T-helper 17 cell (primary cell): ENCODE measurements around the gene PJA2. TPM values are rescaled to one million over a fixed set of nuclear protein-coding genes. Genes with fewer than 3 reads are reported as not detected.
"Not testable (repeated sequence)": the region's sequence is repeated elsewhere in the genome, so short reads cannot be mapped to it uniquely, and the experiment has no call there.

ENCODE experiments used
- ATAC-seq: fragments of 150-1000 bp; cut with Tn5 transposase; 2 replicates; pipeline ENCODE4 v1.10.0; 2021; ENCODE audit warnings: mild to moderate bottlenecking, moderate library complexity
- DNase-seq, 3 donors: peaks; one replicate each; pipeline versions ENCODE4 v3.0.0 to v3.0.0-alpha.2; 2020 to 2021
- H3K9me3 ChIP-seq: one replicate; pipeline ENCODE4 v1.7.0; 2013; ENCODE audit warnings: low read length, mild to moderate bottlenecking; ENCODE audit not compliant: control insufficient read depth, poor library complexity, severe bottlenecking
- H3K27ac Mint-ChIP-seq: one replicate; pipeline ENCODE4 v1.8.0; 2022; ENCODE audit warnings: mild to moderate bottlenecking, moderate library complexity, mixed read lengths
- H3K27me3 Mint-ChIP-seq: one replicate; pipeline ENCODE4 v1.8.0; 2022; ENCODE audit warnings: mixed read lengths
- H3K36me3 Mint-ChIP-seq: one replicate; pipeline ENCODE4 v1.8.0; 2022; ENCODE audit warnings: low read depth, mixed read lengths
- H3K4me1 Mint-ChIP-seq: one replicate; pipeline ENCODE4 v1.8.0; 2022; ENCODE audit warnings: mild to moderate bottlenecking, mixed read lengths
- H3K4me3 Mint-ChIP-seq: one replicate; pipeline ENCODE4 v1.8.0; 2022; ENCODE audit warnings: mild to moderate bottlenecking, moderate library complexity, mixed read lengths
- total RNA-seq, 4 donors: library from RNA in 2 of 4; stranded (reverse) in 2 of 4; gene quantifications; one replicate each; pipeline ENCODE4 v1.2.3 and lab custom pipeline; 2022 to 2026

The PJA2 gene
- total RNA-seq, 2 donors from 2014 or later: 63.9 to 68.0 TPM

- Mint-ChIP-seq H3K4me3 (no peak overlapping the region), H3K4me1 (no peaks in the 10 kb centered on the region), H3K27ac (no peak overlapping the region), H3K27me3 (no peaks in the 10 kb centered on the region), H3K36me3 (no peaks in the 10 kb centered on the region)
- DNase-seq (no peak), ATAC-seq (no peak)
- H3K9me3 ChIP-seq: no peaks in the 10 kb centered on the region
Measured at GRCh38 chr5:109416882-109417281, 7.1 kb upstream of the PJA2 start.

GRCh38 chr5:109413921-109414461 is 4.2 kb upstream of the PJA2 start:
- ATAC-seq, H3K27ac Mint-ChIP-seq, H3K4me3 Mint-ChIP-seq, DNase-seq, H3K36me3 Mint-ChIP-seq, H3K27me3 Mint-ChIP-seq, H3K9me3 ChIP-seq: not testable (repeated sequence)
- peaks cover 12% of the 10 kb centered on the region for H3K4me1 Mint-ChIP-seq

GRCh38 chr5:109413458-109413857 is 3.7 kb upstream of the PJA2 start:
- Mint-ChIP-seq H3K4me3 (no peak overlapping the region), H3K27ac (no peak overlapping the region), H3K4me1 (peaks cover 12% of the 10 kb centered on the region), H3K36me3 (peaks cover 3% of the 10 kb centered on the region), H3K27me3 (no peaks in the 10 kb centered on the region)
- H3K9me3 ChIP-seq: no peaks in the 10 kb centered on the region
- ATAC-seq (no peak), DNase-seq (no peak)

GRCh38 chr5:109412981-109413402 is 3.2 kb upstream of the PJA2 start:
- no peak for ATAC-seq
- no peak overlapping the region for H3K27ac Mint-ChIP-seq
- H3K4me3 Mint-ChIP-seq: no peak overlapping the region
- H3K27me3 Mint-ChIP-seq: no peaks in the 10 kb centered on the region
- H3K4me1 Mint-ChIP-seq: peaks cover 12% of the 10 kb centered on the region
- peaks cover 3% of the 10 kb centered on the region for H3K36me3 Mint-ChIP-seq
- no peak for DNase-seq
- H3K9me3 ChIP-seq: no peaks in the 10 kb centered on the region

GRCh38 chr5:109411627-109412026 is 1.9 kb upstream of the PJA2 start:
- Mint-ChIP-seq H3K4me1 (peaks cover 20% of the 10 kb centered on the region), H3K4me3 (no peak overlapping the region)

GRCh38 chr5:109411149-109411514 is 1.4 kb upstream of the PJA2 start:
- H3K4me1 Mint-ChIP-seq: peaks cover 22% of the 10 kb centered on the region
- no peaks in the 10 kb centered on the region for H3K9me3 ChIP-seq
- ATAC-seq: no peak
- peak overlapping the region; percentile 100 for H3K27ac Mint-ChIP-seq
- H3K4me3 Mint-ChIP-seq: peak overlapping the region; percentile 99
- no peak for DNase-seq
- peaks cover 3% of the 10 kb centered on the region for H3K36me3 Mint-ChIP-seq
- H3K27me3 Mint-ChIP-seq: no peaks in the 10 kb centered on the region

More at GRCh38 chr5:109411627-109412026, 1.9 kb upstream of the PJA2 start:
- H3K27ac Mint-ChIP-seq: peak overlapping the region; percentile 100
- ATAC-seq (no peak), DNase-seq (no peak)
- H3K27me3 Mint-ChIP-seq: no peaks in the 10 kb centered on the region
- peaks cover 3% of the 10 kb centered on the region for H3K36me3 Mint-ChIP-seq
- no peaks in the 10 kb centered on the region for H3K9me3 ChIP-seq

- no peaks in the 10 kb centered on the region for H3K27me3 Mint-ChIP-seq
- H3K27ac Mint-ChIP-seq: peak overlapping the region; percentile 100
- ATAC-seq (peak; percentile 1), DNase-seq (peak; percentile 11 to 27 (median 20))
- H3K4me3 Mint-ChIP-seq: peak overlapping the region; percentile 99
- no peaks in the 10 kb centered on the region for H3K9me3 ChIP-seq
- H3K36me3 Mint-ChIP-seq: peaks cover 3% of the 10 kb centered on the region
- H3K4me1 Mint-ChIP-seq: peaks cover 23% of the 10 kb centered on the region
Measured at GRCh38 chr5:109410389-109411148, 795 bp upstream of the PJA2 start.

GRCh38 chr5:109408991-109409843 is 557 bp downstream of the PJA2 start:
- H3K9me3 ChIP-seq: no peaks in the 10 kb centered on the region

GRCh38 chr5:109407913-109408312 is 1.9 kb downstream of the PJA2 start:
- H3K36me3 Mint-ChIP-seq: peaks cover 3% of the 10 kb centered on the region
- no peak for DNase-seq
- H3K4me3 Mint-ChIP-seq: peak overlapping the region; percentile 99
- ATAC-seq: no peak
- no peaks in the 10 kb centered on the region for H3K9me3 ChIP-seq
- H3K4me1 Mint-ChIP-seq: peaks cover 31% of the 10 kb centered on the region
- peak overlapping the region; percentile 100 for H3K27ac Mint-ChIP-seq
- H3K27me3 Mint-ChIP-seq: no peaks in the 10 kb centered on the region

More at GRCh38 chr5:109408991-109409843, 557 bp downstream of the PJA2 start:
- Mint-ChIP-seq H3K4me1 (peaks cover 27% of the 10 kb centered on the region), H3K27me3 (no peaks in the 10 kb centered on the region), H3K36me3 (peaks cover 3% of the 10 kb centered on the region), H3K27ac (peak overlapping the region; percentile 100), H3K4me3 (peak overlapping the region; percentile 99)
- DNase-seq: peak; percentile 63 to 70 (median 64)
- peak; percentile 48 for ATAC-seq

- no peaks in the 10 kb centered on the region for H3K9me3 ChIP-seq
- Mint-ChIP-seq H3K27me3 (no peaks in the 10 kb centered on the region), H3K4me3 (peak overlapping the region; percentile 49), H3K4me1 (peaks cover 40% of the 10 kb centered on the region), H3K36me3 (peaks cover 3% of the 10 kb centered on the region), H3K27ac (no peak overlapping the region)
- ATAC-seq (no peak), DNase-seq (no peak)
Measured at GRCh38 chr5:109406719-109407118, 3.1 kb downstream of the PJA2 start.

- Mint-ChIP-seq H3K4me1 (peaks cover 39% of the 10 kb centered on the region), H3K27me3 (no peaks in the 10 kb centered on the region), H3K36me3 (peaks cover 6% of the 10 kb centered on the region), H3K4me3 (peak overlapping the region; percentile 41), H3K27ac (no peak overlapping the region)
- DNase-seq (no peak), ATAC-seq (no peak)
- no peaks in the 10 kb centered on the region for H3K9me3 ChIP-seq
Measured at GRCh38 chr5:109404428-109404960, 5.3 kb downstream of the PJA2 start.

- Mint-ChIP-seq H3K27me3 (no peaks in the 10 kb centered on the region), H3K4me3 (no peak overlapping the region), H3K27ac (peak overlapping the region; percentile 72), H3K36me3 (peaks cover 4% of the 10 kb centered on the region), H3K4me1 (peaks cover 40% of the 10 kb centered on the region)
- ATAC-seq (no peak), DNase-seq (no peak)
- no peaks in the 10 kb centered on the region for H3K9me3 ChIP-seq
Measured at GRCh38 chr5:109403469-109403868, 6.3 kb downstream of the PJA2 start.
